Kidney (tissue), 14 donors: Measurements from ENCODE around the gene ZNF732. TPM values are rescaled to one million over a fixed set of nuclear protein-coding genes. Genes with fewer than 3 reads are reported as not detected.

Source experiments
- DNase-seq, 5 donors: peaks; one replicate each; pipeline ENCODE4 v3.0.0-alpha.2; 2013 to 2020
- FAIRE-seq: peaks from 2 replicates; lab custom pipeline; 2012; peaks lifted over from hg19 to GRCh38; lab: Jason Lieb, UNC
- H3K27ac ChIP-seq, 2 donors: one replicate each; pipeline ENCODE4 v1.7.0; 2013; ENCODE audit warnings: low read depth in 2 of 2, low read length in 2 of 2, inconsistent platforms in 1 of 2
- H3K27me3 ChIP-seq: one replicate; pipeline ENCODE4 v1.7.1; 2013; ENCODE audit warnings: low read length, inconsistent platforms; ENCODE audit not compliant: control insufficient read depth, insufficient read depth
- H3K36me3 ChIP-seq, 3 donors: one replicate each; pipeline versions ENCODE4 v1.7.0 to v1.7.1; 2013; ENCODE audit warnings: low read length in 3 of 3, control low read depth in 1 of 3, inconsistent platforms in 1 of 3; ENCODE audit not compliant: insufficient read depth in 3 of 3, control insufficient read depth in 2 of 3
- H3K4me1 ChIP-seq, 3 donors: one replicate each; pipeline versions ENCODE4 v1.7.0 to v1.7.1; 2013; ENCODE audit warnings: low read length in 3 of 3, inconsistent platforms in 1 of 3, low read depth in 1 of 3; ENCODE audit not compliant: control insufficient read depth in 2 of 3, insufficient read depth in 2 of 3
- H3K4me3 ChIP-seq, 3 donors: one replicate each; pipeline versions ENCODE4 v1.7.0 to v1.8.1; 2013; ENCODE audit warnings: low read length in 3 of 3, control low read depth in 1 of 3, inconsistent platforms in 1 of 3
- H3K9ac ChIP-seq, 3 donors: one replicate each; pipeline versions ENCODE4 v1.7.0 to v1.7.1; 2013; ENCODE audit warnings: low read length in 3 of 3, control low read depth in 1 of 3, inconsistent platforms in 1 of 3
- H3K9me3 ChIP-seq, 3 donors: one replicate each; pipeline versions ENCODE4 v1.7.0 to v1.7.1; 2013; ENCODE audit warnings: low read length in 3 of 3, control low read depth in 1 of 3, inconsistent platforms in 1 of 3; ENCODE audit not compliant: control insufficient read depth in 2 of 3, insufficient read depth in 1 of 3
- intact Hi-C: fragments of 100-400 bp; cut with DNase I; formaldehyde crosslinking; loops from one replicate; pipeline ENCODE4 v1.11.1; 2022
- polyA plus RNA-seq: library from polyadenylated mRNA; stranded (reverse); fragments of 350-450 nt; fragmentation: Illumina TruSeq; extraction: RNeasy Lipid Tissue Mini Kit (QIAGEN cat#74804); gene quantifications from one replicate; pipeline ENCODE4 v1.2.3, GENCODE V29; 2014; ENCODE audit warnings: low read depth, low replicate concordance; ENCODE audit not compliant: insufficient read depth
- total RNA-seq: library from RNA; stranded (reverse); fragmentation: NEBNext Ultra II Directional; extraction: Animal tissue kit (Norgen Biotek cat#: 25700); gene quantifications from one replicate; pipeline ENCODE4 v1.2.1, GENCODE V29; 2021
- TF ChIP-seq, protein P1 (sequence below): IDR thresholded peaks from 3 replicates; pipeline ENCODE4 v1.5.1; 2012; ENCODE audit warnings: mild to moderate bottlenecking, moderate library complexity, borderline replicate concordance; ENCODE audit not compliant: insufficient read depth; ENCODE audit errors: extremely low read depth
- donor health status: control.
- donor health status: control.
- donor health status: control.
- donor health status: control.
- donor health status: control.
- donor health status: DM: yes; HTN: yes; CAD: no.
- donor health status: Normal renal cell carcinoma (clear cell type).

ZNF732 gene
- total and polyA plus RNA-seq, 2 donors from 2014 or later: not detected

DNA sequence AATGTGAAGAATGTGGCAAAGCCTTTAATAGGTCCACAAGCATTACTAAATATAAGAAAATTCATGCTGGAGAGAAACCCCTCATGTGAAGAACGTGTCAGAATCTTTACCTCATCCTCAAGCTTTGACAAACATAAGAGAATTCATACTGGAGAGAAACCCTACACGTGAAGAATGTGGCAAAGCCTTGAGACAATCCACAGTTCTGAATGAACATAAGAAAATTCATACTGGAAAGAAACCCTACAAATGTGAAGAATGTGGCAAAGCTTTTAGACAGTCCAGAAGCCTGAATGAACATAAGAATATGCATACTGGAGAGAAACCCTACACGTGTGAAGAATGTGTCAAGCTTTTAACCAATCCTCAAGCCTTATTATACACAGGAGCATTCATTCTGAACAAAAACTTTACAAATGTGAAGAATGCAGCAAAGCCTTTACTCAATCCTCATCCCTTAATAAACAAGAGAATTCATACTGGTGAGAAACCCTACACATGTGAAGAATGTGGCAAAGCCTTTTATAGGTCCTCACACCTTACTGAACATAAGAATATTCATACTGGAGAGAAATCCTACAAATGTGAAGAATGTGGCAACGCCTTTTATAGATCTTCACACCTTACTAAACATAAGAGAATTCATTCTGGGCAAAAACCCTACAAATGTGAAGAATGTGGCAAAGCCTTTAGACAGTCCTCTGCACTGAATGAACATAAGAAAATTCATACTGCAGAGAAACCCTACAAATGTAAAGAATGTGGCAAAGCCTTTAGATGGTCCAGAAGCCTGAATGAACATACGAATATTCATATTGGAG lies 51.1 kb downstream of the ZNF732 start:
- Histone ChIP-seq H3K27ac (no peak overlapping the region), H3K36me3 (no peaks in the 10 kb centered on the region), H3K9ac (no peak overlapping the region), H3K4me3 (no peak overlapping the region), H3K27me3 (no peaks in the 10 kb centered on the region), H3K9me3 (peaks cover 0 to 51% (median 13%) of the 10 kb centered on the region in 3 donors), H3K4me1 (no peaks in the 10 kb centered on the region)
- intact Hi-C loops: no loop called here
- DNase-seq: no peak
- FAIRE-seq: no peak
- TF ChIP-seq, protein P1, sequence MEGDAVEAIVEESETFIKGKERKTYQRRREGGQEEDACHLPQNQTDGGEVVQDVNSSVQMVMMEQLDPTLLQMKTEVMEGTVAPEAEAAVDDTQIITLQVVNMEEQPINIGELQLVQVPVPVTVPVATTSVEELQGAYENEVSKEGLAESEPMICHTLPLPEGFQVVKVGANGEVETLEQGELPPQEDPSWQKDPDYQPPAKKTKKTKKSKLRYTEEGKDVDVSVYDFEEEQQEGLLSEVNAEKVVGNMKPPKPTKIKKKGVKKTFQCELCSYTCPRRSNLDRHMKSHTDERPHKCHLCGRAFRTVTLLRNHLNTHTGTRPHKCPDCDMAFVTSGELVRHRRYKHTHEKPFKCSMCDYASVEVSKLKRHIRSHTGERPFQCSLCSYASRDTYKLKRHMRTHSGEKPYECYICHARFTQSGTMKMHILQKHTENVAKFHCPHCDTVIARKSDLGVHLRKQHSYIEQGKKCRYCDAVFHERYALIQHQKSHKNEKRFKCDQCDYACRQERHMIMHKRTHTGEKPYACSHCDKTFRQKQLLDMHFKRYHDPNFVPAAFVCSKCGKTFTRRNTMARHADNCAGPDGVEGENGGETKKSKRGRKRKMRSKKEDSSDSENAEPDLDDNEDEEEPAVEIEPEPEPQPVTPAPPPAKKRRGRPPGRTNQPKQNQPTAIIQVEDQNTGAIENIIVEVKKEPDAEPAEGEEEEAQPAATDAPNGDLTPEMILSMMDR: no peak

DNA sequence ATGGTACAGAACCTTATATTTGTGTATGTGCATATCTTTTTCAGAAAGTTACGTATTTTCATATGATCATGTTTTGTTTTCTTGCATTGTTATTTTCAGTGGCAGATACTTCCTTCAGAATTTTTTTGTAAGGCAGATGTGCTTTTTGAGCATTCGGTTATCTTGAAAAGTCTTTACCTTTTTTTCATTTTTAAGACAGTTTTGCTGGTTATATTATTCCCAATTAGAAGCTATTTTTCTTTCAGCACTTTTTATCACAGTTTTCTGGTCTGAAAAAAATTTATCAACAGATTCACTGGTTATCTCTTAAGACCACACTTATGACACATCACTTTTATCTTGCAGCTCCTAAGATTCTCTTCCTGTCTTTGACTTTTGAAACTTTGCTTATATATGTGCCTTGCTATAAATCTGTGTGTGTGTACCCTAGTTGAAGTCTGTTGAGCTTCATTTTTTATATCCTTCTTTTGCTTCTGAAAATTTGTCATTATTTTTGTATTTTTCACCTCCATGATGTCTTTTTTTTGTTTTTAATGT lies 53.1 kb downstream of the ZNF732 start:
- FAIRE-seq: no peak
- H3K27me3 ChIP-seq: no peaks in the 10 kb centered on the region

DNA sequence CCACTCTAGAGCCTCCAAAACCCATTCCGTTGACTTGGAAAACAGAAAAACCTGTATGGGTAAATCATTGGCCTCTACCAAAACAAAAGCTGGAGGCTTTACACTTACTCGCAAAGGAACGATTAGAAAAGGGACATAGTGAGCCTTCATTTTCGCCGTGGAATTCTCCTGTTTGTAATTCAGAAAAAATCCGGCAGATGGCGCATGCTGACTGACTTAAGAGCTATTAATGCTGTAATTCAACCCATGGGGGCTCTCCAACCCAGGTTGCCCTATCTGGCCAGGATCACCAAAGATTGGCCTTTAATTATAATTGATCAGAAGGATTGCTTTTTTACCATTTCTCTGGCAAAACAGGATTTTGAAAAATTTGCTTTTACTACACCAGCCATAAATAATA lies 60.8 kb downstream of the ZNF732 start:
- DNase-seq: peak in 2 of 5 donors; percentile 4 to 9
- no peaks in the 10 kb centered on the region for H3K36me3 ChIP-seq
- no peak overlapping the region for H3K4me3 ChIP-seq
- H3K4me1 ChIP-seq: peaks cover 0 to 5% (median 0%) of the 10 kb centered on the region in 3 donors
- intact Hi-C loops: no loop called here
- FAIRE-seq: no peak
- TF ChIP-seq, protein P1: peak; percentile 52
- H3K9ac ChIP-seq: no peak overlapping the region
- H3K27me3 ChIP-seq: no peaks in the 10 kb centered on the region
- peaks cover 0 to 7% (median 2%) of the 10 kb centered on the region in 3 donors for H3K9me3 ChIP-seq
- no peak overlapping the region for H3K27ac ChIP-seq

More for the DNA sequence above, 53.1 kb downstream of the ZNF732 start:
- Histone ChIP-seq H3K9ac (no peak overlapping the region), H3K4me1 (no peaks in the 10 kb centered on the region), H3K9me3 (peaks cover 2 to 48% (median 13%) of the 10 kb centered on the region in 3 donors), H3K4me3 (no peak overlapping the region), H3K27ac (no peak overlapping the region), H3K36me3 (no peaks in the 10 kb centered on the region)
- TF ChIP-seq, protein P1: no peak
- no peak for DNase-seq
- intact Hi-C loops: no loop called here
